Urothelium cell line (cell line): ENCODE measurements around the gene AGBL1.
"Not testable (repeated sequence)": the region's sequence is repeated elsewhere in the genome, so short reads cannot be mapped to it uniquely, and the experiment has no call there.

ENCODE experiments used
- DNase-seq: peaks from one replicate; pipeline ENCODE4 v3.0.0; 2011; ENCODE audit warnings: low spot score, mixed read lengths
- FAIRE-seq: peaks from 2 replicates; lab custom pipeline; 2011; peaks lifted over from hg19 to GRCh38; lab: Jason Lieb, UNC

AGBL1 gene

GRCh38 chr15:86392296-86392695 is 312.6 kb downstream of the AGBL1 start:
- FAIRE-seq = no peak

GRCh38 chr15:86392874-86393273 is 313.2 kb downstream of the AGBL1 start:
- DNase-seq (no peak), FAIRE-seq (no peak)

More at GRCh38 chr15:86392296-86392695, 312.6 kb downstream of the AGBL1 start:
- DNase-seq = no peak

- DNase-seq = no peak
- FAIRE-seq = no peak
Observed at GRCh38 chr15:86394866-86395265, 315.2 kb downstream of the AGBL1 start.

GRCh38 chr15:86399041-86399954 is 319.6 kb downstream of the AGBL1 start:
- FAIRE-seq = no peak
- DNase-seq = no peak

- FAIRE-seq (no peak), DNase-seq (no peak)
Observed at GRCh38 chr15:86403221-86403620, 323.6 kb downstream of the AGBL1 start.

- no peak for FAIRE-seq
- no peak for DNase-seq
Observed at GRCh38 chr15:86403914-86404583, 324.4 kb downstream of the AGBL1 start.

GRCh38 chr15:86408261-86408660 is 328.6 kb downstream of the AGBL1 start:
- DNase-seq (no peak), FAIRE-seq (no peak)

- no peak for FAIRE-seq
Observed at GRCh38 chr15:86411916-86412315, 332.2 kb downstream of the AGBL1 start.

GRCh38 chr15:86413191-86413590 is 333.5 kb downstream of the AGBL1 start:
- DNase-seq = no peak
- FAIRE-seq = no peak

More at GRCh38 chr15:86411916-86412315, 332.2 kb downstream of the AGBL1 start:
- no peak for DNase-seq

- DNase-seq (no peak), FAIRE-seq (no peak)
Observed at GRCh38 chr15:86425746-86426145, 346.1 kb downstream of the AGBL1 start.

GRCh38 chr15:86432861-86433260 is 353.2 kb downstream of the AGBL1 start:
- no peak for DNase-seq
- no peak for FAIRE-seq

- no peak for FAIRE-seq
Observed at GRCh38 chr15:86433983-86434382, 354.3 kb downstream of the AGBL1 start.

GRCh38 chr15:86439614-86440013 is 359.9 kb downstream of the AGBL1 start:
- FAIRE-seq (no peak), DNase-seq (no peak)

More at GRCh38 chr15:86433983-86434382, 354.3 kb downstream of the AGBL1 start:
- no peak for DNase-seq

GRCh38 chr15:86444527-86444926 is 364.9 kb downstream of the AGBL1 start:
- DNase-seq (peak; percentile 28), FAIRE-seq (no peak)

- DNase-seq (no peak), FAIRE-seq (no peak)
Observed at GRCh38 chr15:86445579-86446252, 366.0 kb downstream of the AGBL1 start.

- no peak for DNase-seq
- FAIRE-seq = no peak
Observed at GRCh38 chr15:86446253-86446640, 366.6 kb downstream of the AGBL1 start.

- not testable (repeated sequence) for DNase-seq, FAIRE-seq
Observed at GRCh38 chr15:86465470-86466039, 385.9 kb downstream of the AGBL1 start.

- DNase-seq (no peak), FAIRE-seq (no peak)
Observed at GRCh38 chr15:86481720-86482119, 402.0 kb downstream of the AGBL1 start.

- DNase-seq = no peak
- FAIRE-seq = no peak
Observed at GRCh38 chr15:86483936-86484335, 404.3 kb downstream of the AGBL1 start.

GRCh38 chr15:86488046-86488445 is 408.4 kb downstream of the AGBL1 start:
- DNase-seq = no peak
- FAIRE-seq = no peak

- FAIRE-seq = no peak
Observed at GRCh38 chr15:86489981-86490380, 410.3 kb downstream of the AGBL1 start.

More at GRCh38 chr15:86489981-86490380, 410.3 kb downstream of the AGBL1 start:
- no peak for DNase-seq
